ENCODE results near the gene CDC27.

DNA sequence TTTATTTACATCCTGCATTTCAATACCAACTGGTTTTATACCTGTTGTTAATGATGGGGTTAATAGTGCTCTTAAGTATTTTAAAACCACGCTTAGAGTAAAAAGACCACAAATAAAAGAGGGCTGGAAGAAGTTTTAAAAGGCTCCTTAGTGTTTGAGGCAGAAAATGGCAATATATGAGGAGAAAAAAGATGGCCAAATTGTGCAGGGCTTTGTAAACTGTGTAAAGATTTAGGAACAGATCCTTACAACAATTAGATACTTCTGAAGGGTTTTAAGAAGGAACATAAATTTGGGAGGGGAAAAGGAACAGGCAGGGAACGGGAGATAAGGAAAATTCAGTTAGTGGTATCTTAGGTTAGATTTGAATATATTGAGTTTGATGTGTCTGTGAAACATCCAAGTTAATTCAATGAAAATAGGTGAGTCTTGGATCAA lies 12.7 kb downstream of the CDC27 start:
- TF ChIP-seq POLR2A (IDR thresholded peaks at IDR 0.05) (no peak), EP300 (IDR thresholded peaks at IDR 0.05) (no peak)
- TF ChIP-seq, protein P1, sequence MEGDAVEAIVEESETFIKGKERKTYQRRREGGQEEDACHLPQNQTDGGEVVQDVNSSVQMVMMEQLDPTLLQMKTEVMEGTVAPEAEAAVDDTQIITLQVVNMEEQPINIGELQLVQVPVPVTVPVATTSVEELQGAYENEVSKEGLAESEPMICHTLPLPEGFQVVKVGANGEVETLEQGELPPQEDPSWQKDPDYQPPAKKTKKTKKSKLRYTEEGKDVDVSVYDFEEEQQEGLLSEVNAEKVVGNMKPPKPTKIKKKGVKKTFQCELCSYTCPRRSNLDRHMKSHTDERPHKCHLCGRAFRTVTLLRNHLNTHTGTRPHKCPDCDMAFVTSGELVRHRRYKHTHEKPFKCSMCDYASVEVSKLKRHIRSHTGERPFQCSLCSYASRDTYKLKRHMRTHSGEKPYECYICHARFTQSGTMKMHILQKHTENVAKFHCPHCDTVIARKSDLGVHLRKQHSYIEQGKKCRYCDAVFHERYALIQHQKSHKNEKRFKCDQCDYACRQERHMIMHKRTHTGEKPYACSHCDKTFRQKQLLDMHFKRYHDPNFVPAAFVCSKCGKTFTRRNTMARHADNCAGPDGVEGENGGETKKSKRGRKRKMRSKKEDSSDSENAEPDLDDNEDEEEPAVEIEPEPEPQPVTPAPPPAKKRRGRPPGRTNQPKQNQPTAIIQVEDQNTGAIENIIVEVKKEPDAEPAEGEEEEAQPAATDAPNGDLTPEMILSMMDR (IDR thresholded peaks at IDR 0.05): no peak
